Measurements from ENCODE around the gene REX1BD. TPM values are rescaled to one million over a fixed set of nuclear protein-coding genes. Genes with fewer than 3 reads are reported as not detected.

The REX1BD gene
- polyA plus RNA-seq, 1 donor from 2014 or later, result 214 TPM

GRCh38 chr19:18605196-18605545 is 16.6 kb downstream of the REX1BD start:
- no peak for TF ChIP-seq EP300 (conservative IDR thresholded peaks at IDR 0.05; ENCODE audit: poor library complexity, severe bottlenecking)
- no peak for TF ChIP-seq POLR2AphosphoS5 (IDR thresholded peaks at IDR 0.05)
- peak; percentile 11 for TF ChIP-seq EZH2 (IDR thresholded peaks at IDR 0.05; ENCODE audit: borderline replicate concordance, insufficient read depth, low read length, poor library complexity, severe bottlenecking)
- no peak for TF ChIP-seq TAF1 (IDR thresholded peaks at IDR 0.05; ENCODE audit: low read depth)
- no peak for TF ChIP-seq SMC3 (conservative IDR thresholded peaks at IDR 0.05; ENCODE audit: poor library complexity)
- TF ChIP-seq RAD21 (conservative IDR thresholded peaks at IDR 0.05), result no peak
- no peak for TF ChIP-seq CTCF (IDR thresholded peaks at IDR 0.05; ENCODE audit: poor library complexity, severe bottlenecking)
- no peak for TF ChIP-seq REST (IDR thresholded peaks at IDR 0.05; ENCODE audit: borderline replicate concordance)
- TF ChIP-seq MXI1 (conservative IDR thresholded peaks at IDR 0.05; ENCODE audit: poor library complexity, severe bottlenecking), result no peak
- Histone ChIP-seq H4K20me1 (ENCODE audit: insufficient read depth) (no peaks in the 10 kb centered on the region), H3K79me2 (replicated peaks; ENCODE audit: insufficient read depth, low read length) (no peaks in the 10 kb centered on the region), H3K4me3 (ENCODE audit: low read length) (no peak overlapping the region), H3K27ac (ENCODE audit: low read length) (no peak overlapping the region), H2AFZ (ENCODE audit: low read depth, low read length) (no peak overlapping the region), H3K36me3 (ENCODE audit: insufficient read depth, low read length) (no peaks in the 10 kb centered on the region), H3K9me3 (ENCODE audit: low read length) (no peaks in the 10 kb centered on the region), H3K9me2 (ENCODE audit: insufficient read depth, low read length) (no peaks in the 10 kb centered on the region), H3F3A (ENCODE audit: insufficient read depth, low read length, poor library complexity, severe bottlenecking) (no peaks in the 10 kb centered on the region), H3K9ac (ENCODE audit: low read length) (no peak overlapping the region), H3K4me2 (ENCODE audit: low read length) (no peak overlapping the region), H3K27me3 (ENCODE audit: insufficient read depth, low read depth, low read length) (peaks cover 83% of the 10 kb centered on the region)

- Histone ChIP-seq H4K20me1 (ENCODE audit: insufficient read depth) (no peaks in the 10 kb centered on the region), H3K27ac (ENCODE audit: low read length) (no peak overlapping the region), H3K4me2 (ENCODE audit: low read length) (no peak overlapping the region), H3K9ac (ENCODE audit: low read length) (no peak overlapping the region), H3K9me2 (ENCODE audit: insufficient read depth, low read length) (no peaks in the 10 kb centered on the region), H3K9me3 (ENCODE audit: low read length) (no peaks in the 10 kb centered on the region), H2AFZ (ENCODE audit: low read depth, low read length) (no peak overlapping the region), H3K27me3 (ENCODE audit: insufficient read depth, low read depth, low read length) (peaks cover 88% of the 10 kb centered on the region), H3K79me2 (replicated peaks; ENCODE audit: insufficient read depth, low read length) (no peaks in the 10 kb centered on the region), H3K36me3 (ENCODE audit: insufficient read depth, low read length) (no peaks in the 10 kb centered on the region), H3F3A (ENCODE audit: insufficient read depth, low read length, poor library complexity, severe bottlenecking) (no peaks in the 10 kb centered on the region), H3K4me3 (ENCODE audit: low read length) (no peak overlapping the region)
- TF ChIP-seq POLR2AphosphoS5 (IDR thresholded peaks at IDR 0.05) (no peak), CTCF (IDR thresholded peaks at IDR 0.05; ENCODE audit: poor library complexity, severe bottlenecking) (no peak), TAF1 (IDR thresholded peaks at IDR 0.05; ENCODE audit: low read depth) (no peak), RAD21 (conservative IDR thresholded peaks at IDR 0.05) (no peak), EP300 (conservative IDR thresholded peaks at IDR 0.05; ENCODE audit: poor library complexity, severe bottlenecking) (no peak), REST (IDR thresholded peaks at IDR 0.05; ENCODE audit: borderline replicate concordance) (no peak), EZH2 (IDR thresholded peaks at IDR 0.05; ENCODE audit: borderline replicate concordance, insufficient read depth, low read length, poor library complexity, severe bottlenecking) (no peak), SMC3 (conservative IDR thresholded peaks at IDR 0.05; ENCODE audit: poor library complexity) (no peak), MXI1 (conservative IDR thresholded peaks at IDR 0.05; ENCODE audit: poor library complexity, severe bottlenecking) (no peak)
Observed at GRCh38 chr19:18605546-18606280, 17.1 kb downstream of the REX1BD start.
